PC-9 (cell line): Measurements from ENCODE around the gene IL36G.

Experiments used
- CTCF ChIP-seq: fragments of 200-600 bp; sonication (generic); conservative IDR thresholded peaks from 2 replicates; pipeline ENCODE4 v1.6.1; 2017; ENCODE audit warnings: mixed run types, antibody characterized with exemption, mild to moderate bottlenecking, moderate library complexity
- EZH2 ChIP-seq: fragments of 200-600 bp; sonication (generic); IDR thresholded peaks from 2 replicates; pipeline ENCODE4 v1.8.0; 2017; ENCODE audit warnings: antibody characterized with exemption, low read depth

DNA sequence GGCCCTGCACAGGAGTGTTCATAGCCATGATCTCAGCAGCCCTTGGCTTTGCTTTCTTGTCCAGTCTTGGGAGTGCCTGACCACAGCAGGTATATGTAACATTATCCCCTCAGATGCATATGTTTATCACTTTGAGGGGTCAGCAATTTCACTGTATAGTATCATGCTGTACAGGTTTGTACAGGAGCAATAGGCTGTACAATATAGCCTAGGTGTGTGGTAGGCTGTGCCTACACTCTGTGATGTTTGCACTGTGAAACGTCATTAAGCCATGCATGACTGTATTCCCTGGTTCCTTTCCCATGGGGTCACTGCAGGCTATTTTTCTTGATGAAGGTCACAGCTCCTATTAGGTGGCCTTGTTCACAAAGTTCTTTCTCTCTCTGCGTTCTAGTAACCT, 4.7 kb upstream of the IL36G start:
- TF ChIP-seq CTCF, result no peak
- no peak for TF ChIP-seq EZH2
